ENCODE measurements around the gene NAA80. TPM values are rescaled to one million over a fixed set of nuclear protein-coding genes. Genes with fewer than 3 reads are reported as not detected.

Gene NAA80
- total RNA-seq, 1 donor from 2014 or later: 1.3 TPM

- Histone ChIP-seq H3K4me3 (ENCODE audit: low read depth, low read length) (no peak overlapping the region), H3K36me3 (ENCODE audit: control insufficient read depth, insufficient read depth, low read length) (peaks cover 17% of the 10 kb centered on the region), H3K27me3 (ENCODE audit: control insufficient read depth, insufficient read depth, low read length) (no peaks in the 10 kb centered on the region)
- FAIRE-seq: no peak
- no peak for TF ChIP-seq CTCF (IDR thresholded peaks at IDR 0.05; ENCODE audit: insufficient read depth, low read length, severe bottlenecking)
- DNase-seq (ENCODE audit: low read depth): no peak
Observed at GRCh38 chr3:50331364-50331907, 32.2 kb upstream of the NAA80 start.

GRCh38 chr3:50330330-50330729 is 31.1 kb upstream of the NAA80 start:
- FAIRE-seq (no peak), DNase-seq (ENCODE audit: low read depth) (no peak)
- Histone ChIP-seq H3K36me3 (ENCODE audit: control insufficient read depth, insufficient read depth, low read length) (peaks cover 24% of the 10 kb centered on the region), H3K4me3 (ENCODE audit: low read depth, low read length) (no peak overlapping the region), H3K27me3 (ENCODE audit: control insufficient read depth, insufficient read depth, low read length) (no peaks in the 10 kb centered on the region)
- no peak for TF ChIP-seq CTCF (IDR thresholded peaks at IDR 0.05; ENCODE audit: insufficient read depth, low read length, severe bottlenecking)

GRCh38 chr3:50327943-50328691 is 28.9 kb upstream of the NAA80 start, which contains the start of gene TUSC2:
Gene TUSC2 (minus strand): TSS chr3:50328223. CDS start chr3:50328099, 124 bp downstream.
- H3K27me3 ChIP-seq (ENCODE audit: control insufficient read depth, insufficient read depth, low read length): no peaks in the 10 kb centered on the region
- H3K4me3 ChIP-seq (ENCODE audit: low read depth, low read length): peak within 1 kb of the TSS; percentile 95
- FAIRE-seq (peak; percentile 7), DNase-seq (ENCODE audit: low read depth) (peak; percentile 94)
- TF ChIP-seq CTCF (IDR thresholded peaks at IDR 0.05; ENCODE audit: insufficient read depth, low read length, severe bottlenecking): no peak
- peaks cover 26% of the 10 kb centered on the region for H3K36me3 ChIP-seq (ENCODE audit: control insufficient read depth, insufficient read depth, low read length)

GRCh38 chr3:50327129-50327528 is 27.9 kb upstream of the NAA80 start:
- peaks cover 26% of the 10 kb centered on the region for H3K36me3 ChIP-seq (ENCODE audit: control insufficient read depth, insufficient read depth, low read length)
- FAIRE-seq (no peak), DNase-seq (ENCODE audit: low read depth) (no peak)
- no peak for TF ChIP-seq CTCF (IDR thresholded peaks at IDR 0.05; ENCODE audit: insufficient read depth, low read length, severe bottlenecking)
- no peaks in the 10 kb centered on the region for H3K27me3 ChIP-seq (ENCODE audit: control insufficient read depth, insufficient read depth, low read length)
- peak overlapping the region; percentile 95 for H3K4me3 ChIP-seq (ENCODE audit: low read depth, low read length)

GRCh38 chr3:50326182-50326541 is 27.0 kb upstream of the NAA80 start:
- DNase-seq (ENCODE audit: low read depth) (no peak), FAIRE-seq (no peak)
- Histone ChIP-seq H3K27me3 (ENCODE audit: control insufficient read depth, insufficient read depth, low read length) (no peaks in the 10 kb centered on the region), H3K4me3 (ENCODE audit: low read depth, low read length) (no peak overlapping the region), H3K36me3 (ENCODE audit: control insufficient read depth, insufficient read depth, low read length) (peaks cover 20% of the 10 kb centered on the region)
- TF ChIP-seq CTCF (IDR thresholded peaks at IDR 0.05; ENCODE audit: insufficient read depth, low read length, severe bottlenecking): no peak

Measured in bronchial epithelial cell (primary cell).